Upper lobe of left lung (tissue), 4 donors: ENCODE measurements around the gene BMP6.

ENCODE experiments used
- POLR2A ChIP-seq, 4 donors: fragments of 450-650 bp; IDR thresholded peaks; one replicate each; pipeline ENCODE4 v1.5.1; 2016 to 2017; ENCODE audit warnings: antibody characterized with exemption in 4 of 4, mild to moderate bottlenecking in 2 of 4
- POLR2AphosphoS5 ChIP-seq, 2 donors: sonication (generic); formaldehyde crosslinking; IDR thresholded peaks; one replicate each; pipeline ENCODE4 v1.5.1; 2017; ENCODE audit warnings: antibody characterized with exemption in 2 of 2
- TF ChIP-seq, protein P1 (sequence below), 6 experiments: fragments of 450-650 bp in 4 of 6; fragments of 200-600 bp in 2 of 6; sonication (generic) in 2 of 6; IDR thresholded peaks; one replicate each; pipeline ENCODE4 v1.5.1; 2016 to 2019; ENCODE audit warnings: antibody characterized with exemption in 6 of 6

DNA sequence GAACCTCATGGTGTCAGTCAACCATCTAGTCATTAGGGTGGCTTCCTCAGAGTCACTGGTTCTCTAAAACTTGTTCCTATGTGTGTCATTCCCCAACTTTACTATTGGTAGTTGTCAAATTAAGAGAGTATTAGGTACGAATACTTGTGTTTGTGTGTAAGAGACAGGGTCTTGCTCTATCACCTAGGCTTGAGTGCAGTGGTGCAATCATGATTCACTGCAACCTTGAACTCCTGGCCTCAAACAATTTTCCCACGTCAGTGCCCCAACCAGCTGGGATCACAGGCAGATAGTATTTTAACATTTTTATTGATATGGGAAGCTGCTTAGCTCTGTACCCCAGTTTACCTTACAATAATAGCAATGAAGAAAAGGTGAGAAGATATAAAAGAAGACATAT is 50.6 kb downstream of the BMP6 start:
- TF ChIP-seq POLR2A (IDR thresholded peaks at IDR 0.05), result no peak
- TF ChIP-seq, protein P1, sequence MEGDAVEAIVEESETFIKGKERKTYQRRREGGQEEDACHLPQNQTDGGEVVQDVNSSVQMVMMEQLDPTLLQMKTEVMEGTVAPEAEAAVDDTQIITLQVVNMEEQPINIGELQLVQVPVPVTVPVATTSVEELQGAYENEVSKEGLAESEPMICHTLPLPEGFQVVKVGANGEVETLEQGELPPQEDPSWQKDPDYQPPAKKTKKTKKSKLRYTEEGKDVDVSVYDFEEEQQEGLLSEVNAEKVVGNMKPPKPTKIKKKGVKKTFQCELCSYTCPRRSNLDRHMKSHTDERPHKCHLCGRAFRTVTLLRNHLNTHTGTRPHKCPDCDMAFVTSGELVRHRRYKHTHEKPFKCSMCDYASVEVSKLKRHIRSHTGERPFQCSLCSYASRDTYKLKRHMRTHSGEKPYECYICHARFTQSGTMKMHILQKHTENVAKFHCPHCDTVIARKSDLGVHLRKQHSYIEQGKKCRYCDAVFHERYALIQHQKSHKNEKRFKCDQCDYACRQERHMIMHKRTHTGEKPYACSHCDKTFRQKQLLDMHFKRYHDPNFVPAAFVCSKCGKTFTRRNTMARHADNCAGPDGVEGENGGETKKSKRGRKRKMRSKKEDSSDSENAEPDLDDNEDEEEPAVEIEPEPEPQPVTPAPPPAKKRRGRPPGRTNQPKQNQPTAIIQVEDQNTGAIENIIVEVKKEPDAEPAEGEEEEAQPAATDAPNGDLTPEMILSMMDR (IDR thresholded peaks at IDR 0.05), result no peak
- TF ChIP-seq POLR2AphosphoS5 (IDR thresholded peaks at IDR 0.05), result no peak
